ENCODE results near the gene FADS1. TPM values are rescaled to one million over a fixed set of nuclear protein-coding genes. Genes with fewer than 3 reads are reported as not detected.

Gene FADS1
- total and polyA plus RNA-seq, 2 of the 8 experiments (the other 6 are each of a cell fraction or from before 2014, with no cell fraction given): 115 to 141 TPM

DNA sequence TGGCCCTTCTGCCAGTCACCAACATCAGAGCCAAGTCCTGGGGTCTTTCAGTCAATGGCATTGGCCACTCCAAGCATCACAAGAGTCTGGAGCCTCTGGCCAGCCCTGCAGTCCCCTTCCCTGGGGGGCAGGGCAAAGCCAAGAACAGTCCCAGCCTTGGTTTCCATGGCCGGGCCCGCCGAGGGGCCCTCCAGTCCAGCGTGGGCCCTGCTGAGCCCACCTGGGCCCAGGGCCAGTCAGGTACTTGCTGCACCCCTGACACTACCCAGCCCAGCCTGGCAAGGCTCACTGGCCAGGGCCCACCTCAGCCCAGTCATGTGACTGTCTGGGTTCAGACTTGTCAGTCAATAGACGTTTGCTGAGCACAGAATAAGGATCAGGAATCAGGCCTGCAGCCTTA lies 35.2 kb downstream of the FADS1 start:
- Histone ChIP-seq H3K4me1 (replicated peaks in 1 of 4; ENCODE audit: control insufficient read depth in 3 of 4, insufficient read depth in 4 of 4, low read length in 3 of 4) (peaks cover 0 to 7% (median 5%) of the 10 kb centered on the region in 4 experiments; a peak in 6 of 7 replicates), H4K5ac (ENCODE audit: insufficient read length, low read depth, low read length) (no peak overlapping the region), H4K20me1 (replicated peaks in 1 of 2; ENCODE audit: control insufficient read depth in 1 of 2, insufficient read depth in 2 of 2, low read length in 2 of 2) (peaks cover 0 to 8% of the 10 kb centered on the region in 2 experiments), H3K23ac (ENCODE audit: insufficient read length) (no peak overlapping the region), H2BK12ac (ENCODE audit: low read depth, low read length) (no peak overlapping the region), H4K91ac (replicated peaks; ENCODE audit: insufficient read length, low read length) (no peak overlapping the region), H3K56ac (replicated peaks; ENCODE audit: insufficient read length, low read depth, low read length) (no peak overlapping the region), H3K23me2 (ENCODE audit: low read depth, low read length) (no peaks in the 10 kb centered on the region), H3K14ac (ENCODE audit: insufficient read length) (no peak overlapping the region), H3K4me2 (ENCODE audit: insufficient read depth in 1 of 2, low read depth in 2 of 2, low read length in 2 of 2) (no peak overlapping the region), H2AFZ (ENCODE audit: low read length) (no peak overlapping the region), H3K27me3 (replicated peaks in 1 of 4; ENCODE audit: control insufficient read depth in 3 of 4, extremely low read depth in 1 of 4, insufficient read depth in 3 of 4, low read length in 3 of 4) (no peaks in the 10 kb centered on the region; a peak in 1 of 7 replicates), H2BK15ac (ENCODE audit: low read length) (no peak overlapping the region), H3K79me1 (ENCODE audit: low read depth, low read length) (no peaks in the 10 kb centered on the region), H3K79me2 (ENCODE audit: control insufficient read depth in 1 of 2, insufficient read depth in 2 of 2, low read length in 2 of 2) (no peaks in the 10 kb centered on the region), H3K27ac (ENCODE audit: low read depth, low read length) (no peak overlapping the region), H3K9me3 (ENCODE audit: insufficient read depth in 2 of 2, low read depth in 1 of 2, low read length in 1 of 2) (no peaks in the 10 kb centered on the region), H3K36me3 (ENCODE audit: control insufficient read depth in 2 of 4, insufficient read depth in 4 of 4, low read length in 3 of 4) (peaks cover 4 to 12% (median 4%) of the 10 kb centered on the region in 4 experiments; a peak in 5 of 8 replicates), H3K4me3 (ENCODE audit: extremely low read depth in 1 of 4, insufficient read depth in 2 of 4, low read depth in 3 of 4, low read length in 4 of 4) (no peak overlapping the region), H3K18ac (ENCODE audit: extremely low read depth, low read length) (no peak overlapping the region), H3K4ac (replicated peaks; ENCODE audit: insufficient read length, low read depth, low read length) (no peak overlapping the region), H2BK20ac (ENCODE audit: low read length) (no peak overlapping the region), H2BK5ac (ENCODE audit: low read depth, low read length) (no peak overlapping the region), H3K9ac (replicated peaks in 1 of 4; ENCODE audit: extremely low read depth in 1 of 4, low read depth in 3 of 4, low read length in 3 of 4) (no peak overlapping the region), H2BK120ac (replicated peaks; ENCODE audit: low read depth, low read length) (no peak overlapping the region), H2AK5ac (ENCODE audit: low read depth, low read length) (no peak overlapping the region), H4K8ac (ENCODE audit: extremely low read depth, insufficient read depth, low read length) (no peak overlapping the region)
- ChIA-PET POLR2A (ENCODE audit: partially characterized antibody) (interaction anchor here (2.3 to 5.2 kb wide), 2 partner anchors 9 to 15 kb away, joined by 10 to 56 read pairs; partner anchors contain the start of genes FEN1 and TMEM258), CTCF (ENCODE audit: partially characterized antibody) (interaction anchor here (0.5 to 7.2 kb wide), 5 partner anchors 11 to 48 kb away, joined by 3 to 48 read pairs (median 3); partner anchors contain the start of genes FEN1, MYRF and TMEM258)
- DNase-seq (ENCODE audit: low read depth in 1 of 2, low spot score in 2 of 2) (no peak), FAIRE-seq (no peak)
- WGBS, 2 experiments (ENCODE audit: extremely low coverage in 1 of 2, insufficient coverage in 1 of 2, insufficient read length in 1 of 2, insufficient replicate concordance in 2 of 2, low coverage in 1 of 2, low lambda C conversion rate in 2 of 2, missing lambda C conversion rate in 1 of 2): 92% methylated on average over 5 of the region's 5 CpGs; no CpG with 5 or more reads in 1 of the 2 experiments
- no peak for TF ChIP-seq POLR2A (IDR thresholded peaks at IDR 0.05; ENCODE audit: control extremely low read depth in 1 of 2, low read depth in 2 of 2, low read length in 2 of 2)
- TF ChIP-seq, protein P1, sequence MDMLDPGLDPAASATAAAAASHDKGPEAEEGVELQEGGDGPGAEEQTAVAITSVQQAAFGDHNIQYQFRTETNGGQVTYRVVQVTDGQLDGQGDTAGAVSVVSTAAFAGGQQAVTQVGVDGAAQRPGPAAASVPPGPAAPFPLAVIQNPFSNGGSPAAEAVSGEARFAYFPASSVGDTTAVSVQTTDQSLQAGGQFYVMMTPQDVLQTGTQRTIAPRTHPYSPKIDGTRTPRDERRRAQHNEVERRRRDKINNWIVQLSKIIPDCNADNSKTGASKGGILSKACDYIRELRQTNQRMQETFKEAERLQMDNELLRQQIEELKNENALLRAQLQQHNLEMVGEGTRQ (IDR thresholded peaks at IDR 0.05; ENCODE audit: low read length): no peak
- TF ChIP-seq RAD21 (IDR thresholded peaks at IDR 0.05 in 1 of 2, conservative IDR thresholded peaks at IDR 0.05 in 1 of 2; ENCODE audit: low read depth in 2 of 2, low read length in 2 of 2): no peak
- no peak for TF ChIP-seq EGR1 (IDR thresholded peaks at IDR 0.05; ENCODE audit: borderline replicate concordance, low read depth, low read length)
- TF ChIP-seq SIN3A (conservative IDR thresholded peaks at IDR 0.05 in 1 of 2, IDR thresholded peaks at IDR 0.05 in 1 of 2; ENCODE audit: low read depth in 1 of 2, low read length in 2 of 2): no peak
- TF ChIP-seq MAFK (IDR thresholded peaks at IDR 0.05; ENCODE audit: low read depth, low read length): no peak
- no peak for TF ChIP-seq CBX5 (IDR thresholded peaks at IDR 0.05; ENCODE audit: low read depth, low read length)
- TF ChIP-seq FOSL1 (IDR thresholded peaks at IDR 0.05; ENCODE audit: insufficient read depth, low read depth, low read length): no peak
- no peak for TF ChIP-seq SP2 (IDR thresholded peaks at IDR 0.05; ENCODE audit: low read length)
- TF ChIP-seq, protein P2, sequence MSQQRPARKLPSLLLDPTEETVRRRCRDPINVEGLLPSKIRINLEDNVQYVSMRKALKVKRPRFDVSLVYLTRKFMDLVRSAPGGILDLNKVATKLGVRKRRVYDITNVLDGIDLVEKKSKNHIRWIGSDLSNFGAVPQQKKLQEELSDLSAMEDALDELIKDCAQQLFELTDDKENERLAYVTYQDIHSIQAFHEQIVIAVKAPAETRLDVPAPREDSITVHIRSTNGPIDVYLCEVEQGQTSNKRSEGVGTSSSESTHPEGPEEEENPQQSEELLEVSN (IDR thresholded peaks at IDR 0.05): no peak
- TF ChIP-seq CEBPB (IDR thresholded peaks at IDR 0.05; ENCODE audit: low read depth, low read length): no peak
